HG03103 (cell line): ENCODE results near the gene C1QTNF1.

Experiments
- ATAC-seq: cut with Tn5 transposase; IDR thresholded peaks from one replicate; pipeline ENCODE4 v1.9.1; 2021; ENCODE audit warnings: low read depth; ENCODE audit not compliant: unreplicated experiment

Gene C1QTNF1

GRCh38 chr17:79023886-79024771, at the start of gene C1QTNF1:
C1QTNF1 (plus strand) TSS chr17:79024169; CDS start chr17:79043969, 19,800 bp downstream.
- ATAC-seq: no peak

- no peak for ATAC-seq
These were observed 49.1 kb upstream of the C1QTNF1 start for GRCh38 chr17:78974635-78975591.

GRCh38 chr17:78976907-78977680, 46.9 kb upstream of the C1QTNF1 start:
- no peak for ATAC-seq

- ATAC-seq: no peak
These were observed 46.4 kb upstream of the C1QTNF1 start for GRCh38 chr17:78977681-78977943.

GRCh38 chr17:78977997-78978973, 45.7 kb upstream of the C1QTNF1 start:
- no peak for ATAC-seq

GRCh38 chr17:78979780-78980623, 44.0 kb upstream of the C1QTNF1 start, which contains the start of gene LGALS3BP:
LGALS3BP (minus strand) TSS chr17:78979923; CDS start chr17:78977191, 2,732 bp downstream.
- no peak for ATAC-seq

- ATAC-seq: no peak
These were observed 43.4 kb upstream of the C1QTNF1 start for GRCh38 chr17:78980624-78980972.

GRCh38 chr17:78981010-78981888, 42.7 kb upstream of the C1QTNF1 start:
- no peak for ATAC-seq

GRCh38 chr17:78985395-78985794, 38.6 kb upstream of the C1QTNF1 start:
- ATAC-seq: no peak

GRCh38 chr17:78986048-78986648, 37.8 kb upstream of the C1QTNF1 start:
- no peak for ATAC-seq

- ATAC-seq: no peak
These were observed 37.2 kb upstream of the C1QTNF1 start for GRCh38 chr17:78986649-78987328.

GRCh38 chr17:78988152-78988551, 35.8 kb upstream of the C1QTNF1 start:
- no peak for ATAC-seq

- ATAC-seq: no peak
These were observed 33.5 kb upstream of the C1QTNF1 start for GRCh38 chr17:78990349-78991016.

- ATAC-seq: no peak
These were observed 32.8 kb upstream of the C1QTNF1 start for GRCh38 chr17:78991017-78991738.

- ATAC-seq: no peak
These were observed 31.9 kb upstream of the C1QTNF1 start for GRCh38 chr17:78991906-78992532.
